OCI-LY1 (cell line): ENCODE results near the gene GPR26.
"Not testable (repeated sequence)": the region's sequence is repeated elsewhere in the genome, so short reads cannot be mapped to it uniquely, and the experiment has no call there.

Source experiments
- H2AFZ ChIP-seq: fragments of 200-600 bp; sonication (generic), shearing (Covaris generic); 2 replicates; pipeline ENCODE4 v1.6.0; 2014; ENCODE audit warnings: antibody characterized with exemption, mild to moderate bottlenecking, low read length
- H3F3A ChIP-seq: fragments of 200-600 bp; sonication (generic), shearing (Covaris generic); 2 replicates; pipeline ENCODE4 v1.6.0; 2014; ENCODE audit warnings: mild to moderate bottlenecking, antibody characterized with exemption, low read length, moderate library complexity; ENCODE audit not compliant: insufficient read depth
- H3K27ac ChIP-seq: fragments of 200-600 bp; sonication (generic); 2 replicates; pipeline ENCODE4 v1.5.1; 2014; ENCODE audit warnings: low read length, mixed run types, mild to moderate bottlenecking, low read depth; ENCODE audit not compliant: poor library complexity, severe bottlenecking
- H3K27me3 ChIP-seq: fragments of 200-600 bp; sonication (generic); 2 replicates; pipeline ENCODE4 v1.6.0; 2014; ENCODE audit warnings: antibody characterized with exemption, mild to moderate bottlenecking, low read length, moderate library complexity; ENCODE audit not compliant: insufficient read depth
- H3K36me3 ChIP-seq: fragments of 200-600 bp; sonication (generic); 2 replicates; pipeline ENCODE4 v1.6.1; 2014; ENCODE audit warnings: mild to moderate bottlenecking, antibody characterized with exemption, low read length, moderate library complexity, mixed read lengths; ENCODE audit not compliant: insufficient read depth
- H3K4me1 ChIP-seq: fragments of 200-600 bp; sonication (generic); 2 replicates; pipeline ENCODE4 v1.5.1; 2014; ENCODE audit warnings: mild to moderate bottlenecking, low read length, moderate library complexity; ENCODE audit not compliant: insufficient read depth, severe bottlenecking
- H3K4me2 ChIP-seq: fragments of 200-600 bp; sonication (generic), shearing (Covaris generic); 2 replicates; pipeline ENCODE4 v1.6.1; 2014; ENCODE audit warnings: low read length
- H3K4me3 ChIP-seq: fragments of 200-600 bp; sonication (generic); 2 replicates; pipeline ENCODE4 v1.5.1; 2014; ENCODE audit warnings: low read length, low read depth, mild to moderate bottlenecking, mixed read lengths; ENCODE audit not compliant: poor library complexity, severe bottlenecking
- H3K79me2 ChIP-seq: fragments of 200-600 bp; shearing (Covaris generic); 2 replicates; pipeline ENCODE4 v1.6.1; 2016; ENCODE audit warnings: mixed run types, low read length, mixed read lengths; ENCODE audit not compliant: insufficient read depth
- H3K9ac ChIP-seq: fragments of 200-600 bp; sonication (generic), shearing (Covaris generic); 2 replicates; pipeline ENCODE4 v1.6.1; 2014; ENCODE audit warnings: mild to moderate bottlenecking, low read length, mixed read lengths
- H3K9me2 ChIP-seq: fragments of 200-600 bp; sonication (generic), shearing (Covaris generic); 2 replicates; pipeline ENCODE4 v1.6.1; 2014; ENCODE audit warnings: low read depth, mild to moderate bottlenecking, low read length, mixed read lengths
- H3K9me3 ChIP-seq: fragments of 200-600 bp; shearing (Covaris generic); 2 replicates; pipeline ENCODE4 v1.6.1; 2014; ENCODE audit warnings: low read length, mixed read lengths
- H4K20me1 ChIP-seq: fragments of 200-600 bp; sonication (generic), shearing (Covaris generic); 2 replicates; pipeline ENCODE4 v1.6.0; 2016; ENCODE audit warnings: mild to moderate bottlenecking, low read length; ENCODE audit not compliant: insufficient read depth
- CTCF ChIP-seq: fragments of 200-600 bp; sonication (generic), shearing (Covaris generic); IDR thresholded peaks from 2 replicates; pipeline ENCODE4 v1.5.1; 2017; ENCODE audit warnings: mild to moderate bottlenecking, antibody characterized with exemption, low read length, moderate library complexity, mixed read lengths
- EZH2 ChIP-seq: fragments of 200-600 bp; sonication (generic), shearing (Covaris generic); IDR thresholded peaks from 2 replicates; pipeline ENCODE4 v1.8.0; 2017; ENCODE audit warnings: borderline replicate concordance, mixed run types, mild to moderate bottlenecking, antibody characterized with exemption, low read length, moderate library complexity, mixed read lengths

GPR26 gene

GRCh38 chr10:123729523-123729922 is 63.4 kb downstream of the GPR26 start:
- H3K27ac ChIP-seq: no peak overlapping the region
- no peak overlapping the region for H3K9ac ChIP-seq
- no peak overlapping the region for H3K4me3 ChIP-seq
- H3K9me2 ChIP-seq: no peaks in the 10 kb centered on the region
- H4K20me1 ChIP-seq: no peaks in the 10 kb centered on the region
- H3K36me3 ChIP-seq: no peaks in the 10 kb centered on the region
- H3K4me2 ChIP-seq: no peak overlapping the region
- no peaks in the 10 kb centered on the region for H3K4me1 ChIP-seq
- no peaks in the 10 kb centered on the region for H3K9me3 ChIP-seq
- no peaks in the 10 kb centered on the region for H3K27me3 ChIP-seq
- no peaks in the 10 kb centered on the region for H3F3A ChIP-seq
- no peak for TF ChIP-seq EZH2
- TF ChIP-seq CTCF: no peak
- no peaks in the 10 kb centered on the region for H3K79me2 ChIP-seq
- H2AFZ ChIP-seq: no peak overlapping the region

GRCh38 chr10:123736917-123737316 is 70.8 kb downstream of the GPR26 start:
- H3K79me2 ChIP-seq, H3F3A ChIP-seq, H3K27ac ChIP-seq, H2AFZ ChIP-seq, H3K27me3 ChIP-seq, H3K36me3 ChIP-seq, H3K4me2 ChIP-seq, H3K4me3 ChIP-seq, H3K9me3 ChIP-seq, H3K9ac ChIP-seq, H3K4me1 ChIP-seq, H4K20me1 ChIP-seq, H3K9me2 ChIP-seq: not testable (repeated sequence)

- Histone ChIP-seq H3K9me3 (no peaks in the 10 kb centered on the region), H2AFZ (no peak overlapping the region), H3K9me2 (no peaks in the 10 kb centered on the region), H3K4me3 (no peak overlapping the region), H3K9ac (no peak overlapping the region), H3K79me2 (no peaks in the 10 kb centered on the region), H3K27me3 (no peaks in the 10 kb centered on the region), H3K4me2 (no peak overlapping the region), H4K20me1 (no peaks in the 10 kb centered on the region), H3K27ac (no peak overlapping the region), H3K36me3 (no peaks in the 10 kb centered on the region), H3F3A (no peaks in the 10 kb centered on the region), H3K4me1 (no peaks in the 10 kb centered on the region)
- TF ChIP-seq EZH2: no peak
- TF ChIP-seq CTCF: no peak
Measured at GRCh38 chr10:123741146-123741545, 75.0 kb downstream of the GPR26 start.

- H3K36me3 ChIP-seq: no peaks in the 10 kb centered on the region
- H3K4me3 ChIP-seq: no peak overlapping the region
- no peak for TF ChIP-seq CTCF
- no peak for TF ChIP-seq EZH2
Measured at GRCh38 chr10:123741711-123742110, 75.6 kb downstream of the GPR26 start.

More at GRCh38 chr10:123741711-123742110, 75.6 kb downstream of the GPR26 start:
- Histone ChIP-seq H3K9me2 (no peaks in the 10 kb centered on the region), H3K79me2 (no peaks in the 10 kb centered on the region), H3F3A (no peaks in the 10 kb centered on the region), H3K4me2 (no peak overlapping the region), H3K27me3 (no peaks in the 10 kb centered on the region), H4K20me1 (no peaks in the 10 kb centered on the region), H2AFZ (no peak overlapping the region), H3K9me3 (no peaks in the 10 kb centered on the region), H3K4me1 (no peaks in the 10 kb centered on the region), H3K9ac (no peak overlapping the region), H3K27ac (no peak overlapping the region)
